ENCODE results near the gene SPNS3. TPM values are rescaled to one million over a fixed set of nuclear protein-coding genes. Genes with fewer than 3 reads are reported as not detected.
A peak's percentile ranks its signal among the peaks of the same experiment; 100 is the strongest.

Gene SPNS3
- polyA plus RNA-seq, 2 of the 4 experiments (the other 2 are of a cell fraction) = not detected

- no peak for DNase-seq (ENCODE audit: low read depth in 1 of 2, low spot score in 1 of 2)
- H3K9me3 ChIP-seq = no peaks in the 10 kb centered on the region
- no peak for TF ChIP-seq KDM5A (IDR thresholded peaks at IDR 0.05)
- TF ChIP-seq BHLHE40 (IDR thresholded peaks at IDR 0.05; ENCODE audit: low read depth, low read length) = no peak
- peak; percentile 31; the same call in 1 of the 2 replicates for TF ChIP-seq HOXB5 (CRISPR knock-in tag; IDR thresholded peaks at IDR 0.05)
- TF ChIP-seq TP53 (CRISPR knock-in tag; IDR thresholded peaks at IDR 0.05) = no peak
- no peak for TF ChIP-seq JUNB (IDR thresholded peaks at IDR 0.05)
- TF ChIP-seq SREBF2 (IDR thresholded peaks at IDR 0.05) = no peak
- peak; percentile 32 for TF ChIP-seq PBX3 (IDR thresholded peaks at IDR 0.05)
- TF ChIP-seq POLR2AphosphoS2 (conservative IDR thresholded peaks at IDR 0.05; ENCODE audit: low read length) = no peak; the same call in 1 of the 2 replicates
- TF ChIP-seq ZFP36 (IDR thresholded peaks at IDR 0.05; ENCODE audit: borderline replicate concordance, partially characterized antibody) = no peak
- 0 out of 2 replicates have a peak, but pooled peaks have one; percentile 6 for TF ChIP-seq MAX (IDR thresholded peaks at IDR 0.05)
- no peak for TF ChIP-seq ZSCAN20 (CRISPR knock-in tag; IDR thresholded peaks at IDR 0.05)
- no peak for TF ChIP-seq POLR2A (IDR thresholded peaks at IDR 0.05; ENCODE audit: low read length)
- TF ChIP-seq HDAC2 (IDR thresholded peaks at IDR 0.05) = no peak
- TF ChIP-seq TFCP2L1 (CRISPR knock-in tag; IDR thresholded peaks at IDR 0.05) = no peak
- TF ChIP-seq CEBPB (IDR thresholded peaks at IDR 0.05) = no peak
- no peak for TF ChIP-seq MAFK (IDR thresholded peaks at IDR 0.05; ENCODE audit: partially characterized antibody)
- no peak for TF ChIP-seq RAD21 (conservative IDR thresholded peaks at IDR 0.05 in 1 of 2, IDR thresholded peaks at IDR 0.05 in 1 of 2)
- no peak for TF ChIP-seq RNF2 (IDR thresholded peaks at IDR 0.05; ENCODE audit: borderline replicate concordance, low read depth)
- TF ChIP-seq CBX8 (IDR thresholded peaks at IDR 0.05) = no peak
- H3K4me2 ChIP-seq = peak overlapping the region; percentile 72
- ChIA-PET CTCF (interaction anchor here (0.9 to 1.5 kb wide), 6 partner anchors 10 to 115 kb away, joined by 3 to 4 read pairs (median 4); no protein-coding TSS in a partner anchor), POLR2A (interaction anchor here (1.0 to 1.3 kb wide), 3 partner anchors 9 to 37 kb away, joined by 3 to 5 read pairs (median 3); partner anchors contain the start of gene MYBBP1A)
- 80% methylated on average over 26 of the region's 27 CpGs for WGBS (ENCODE audit: missing lambda C conversion rate)
- H3K4me1 ChIP-seq = peaks cover 20% of the 10 kb centered on the region
- H3K4me3 ChIP-seq = no peak overlapping the region
- FAIRE-seq = no peak
- ATAC-seq = peak in 1 of 2 experiments; percentile 7; a peak in 3 of 6 replicates
- peak overlapping the region; percentile 54 to 80; a peak in 5 of 6 replicates for H3K27ac ChIP-seq
Observed at GRCh38 chr17:4534928-4535666, 101.4 kb downstream of the SPNS3 start.

- peaks cover 20% of the 10 kb centered on the region for H3K4me1 ChIP-seq
- ChIA-PET CTCF (interaction anchor here (0.9 to 3.6 kb wide), 7 partner anchors 10 to 116 kb away, joined by 3 to 25 read pairs (median 4); no protein-coding TSS in a partner anchor), POLR2A (interaction anchor here (1.0 kb wide), 1 partner anchor 38 kb away, joined by 3 read pairs; no protein-coding TSS in a partner anchor)
- WGBS (ENCODE audit: missing lambda C conversion rate) = 95% methylated on average over 16 of the region's 19 CpGs
- no peak overlapping the region for H3K4me2 ChIP-seq
- H3K9me3 ChIP-seq = no peaks in the 10 kb centered on the region
- TF ChIP-seq JUN (IDR thresholded peaks at IDR 0.05) (0 out of 5 replicates have a peak, but pooled peaks of 1 of the 2 experiments have one; percentile 46), NR3C1 (IDR thresholded peaks at IDR 0.05) (no peak), PBX3 (IDR thresholded peaks at IDR 0.05) (peak; percentile 61; the same call in 1 of the 2 replicates), FOXS1 (CRISPR knock-in tag; IDR thresholded peaks at IDR 0.05) (no peak), ZC3H11A (IDR thresholded peaks at IDR 0.05) (no peak), MAZ (IDR thresholded peaks at IDR 0.05; ENCODE audit: borderline replicate concordance, low read depth, low read length) (no peak)
- H3K27ac ChIP-seq = no peak overlapping the region
- FAIRE-seq (no peak), ATAC-seq (peak in 1 of 2 experiments; percentile 0; a peak in 1 of 6 replicates), DNase-seq (ENCODE audit: low read depth in 1 of 2, low spot score in 1 of 2) (no peak)
- H3K4me3 ChIP-seq = no peak overlapping the region
Observed at GRCh38 chr17:4535667-4536258, 102.0 kb downstream of the SPNS3 start.

All from A549 (cell line).